ENCODE measurements around the gene DLK1.

The DLK1 gene

GRCh38 chr14:100736269-100737180, 9.8 kb downstream of the DLK1 start:
- no peak for DNase-seq (ENCODE audit: low read depth)

DNA sequence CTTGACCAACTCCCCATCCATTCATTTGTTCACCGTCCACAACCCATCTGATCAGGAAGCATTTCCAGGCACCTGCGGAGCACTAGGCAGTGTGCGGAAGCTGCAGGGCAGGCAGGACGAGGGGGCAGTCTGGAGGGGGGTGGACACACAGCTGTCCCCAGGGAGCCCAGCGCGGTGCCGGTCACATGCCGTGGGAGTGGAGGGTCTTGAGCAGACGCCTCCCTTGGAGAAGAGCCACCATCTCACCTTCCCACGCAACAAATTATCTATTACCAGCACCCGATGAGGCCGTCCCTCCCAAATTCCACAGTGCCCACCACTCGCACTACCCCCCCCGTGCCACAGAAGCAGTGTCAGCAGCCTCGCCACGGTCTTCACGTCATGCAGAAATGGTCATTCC, 10.8 kb downstream of the DLK1 start:
- no peak for DNase-seq (ENCODE audit: low read depth)

More at GRCh38 chr14:100736269-100737180, 9.8 kb downstream of the DLK1 start:
- H3K4me3 ChIP-seq (ENCODE audit: control insufficient read depth, low read depth, low read length) = no peak overlapping the region
- TF ChIP-seq, protein P1, sequence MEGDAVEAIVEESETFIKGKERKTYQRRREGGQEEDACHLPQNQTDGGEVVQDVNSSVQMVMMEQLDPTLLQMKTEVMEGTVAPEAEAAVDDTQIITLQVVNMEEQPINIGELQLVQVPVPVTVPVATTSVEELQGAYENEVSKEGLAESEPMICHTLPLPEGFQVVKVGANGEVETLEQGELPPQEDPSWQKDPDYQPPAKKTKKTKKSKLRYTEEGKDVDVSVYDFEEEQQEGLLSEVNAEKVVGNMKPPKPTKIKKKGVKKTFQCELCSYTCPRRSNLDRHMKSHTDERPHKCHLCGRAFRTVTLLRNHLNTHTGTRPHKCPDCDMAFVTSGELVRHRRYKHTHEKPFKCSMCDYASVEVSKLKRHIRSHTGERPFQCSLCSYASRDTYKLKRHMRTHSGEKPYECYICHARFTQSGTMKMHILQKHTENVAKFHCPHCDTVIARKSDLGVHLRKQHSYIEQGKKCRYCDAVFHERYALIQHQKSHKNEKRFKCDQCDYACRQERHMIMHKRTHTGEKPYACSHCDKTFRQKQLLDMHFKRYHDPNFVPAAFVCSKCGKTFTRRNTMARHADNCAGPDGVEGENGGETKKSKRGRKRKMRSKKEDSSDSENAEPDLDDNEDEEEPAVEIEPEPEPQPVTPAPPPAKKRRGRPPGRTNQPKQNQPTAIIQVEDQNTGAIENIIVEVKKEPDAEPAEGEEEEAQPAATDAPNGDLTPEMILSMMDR (IDR thresholded peaks at IDR 0.05; ENCODE audit: control insufficient read depth, insufficient read depth, low read depth, low read length, missing control alignments) = no peak

GRCh38 chr14:100738269-100738691, 11.6 kb downstream of the DLK1 start:
- H3K4me3 ChIP-seq (ENCODE audit: control insufficient read depth, low read depth, low read length) = no peak overlapping the region
- TF ChIP-seq, protein P1 (IDR thresholded peaks at IDR 0.05; ENCODE audit: control insufficient read depth, insufficient read depth, low read depth, low read length, missing control alignments) = no peak
- DNase-seq (ENCODE audit: low read depth) = no peak

More for the DNA sequence above, 10.8 kb downstream of the DLK1 start:
- H3K4me3 ChIP-seq (ENCODE audit: control insufficient read depth, low read depth, low read length) = no peak overlapping the region
- TF ChIP-seq, protein P1 (IDR thresholded peaks at IDR 0.05; ENCODE audit: control insufficient read depth, insufficient read depth, low read depth, low read length, missing control alignments) = no peak

DNA sequence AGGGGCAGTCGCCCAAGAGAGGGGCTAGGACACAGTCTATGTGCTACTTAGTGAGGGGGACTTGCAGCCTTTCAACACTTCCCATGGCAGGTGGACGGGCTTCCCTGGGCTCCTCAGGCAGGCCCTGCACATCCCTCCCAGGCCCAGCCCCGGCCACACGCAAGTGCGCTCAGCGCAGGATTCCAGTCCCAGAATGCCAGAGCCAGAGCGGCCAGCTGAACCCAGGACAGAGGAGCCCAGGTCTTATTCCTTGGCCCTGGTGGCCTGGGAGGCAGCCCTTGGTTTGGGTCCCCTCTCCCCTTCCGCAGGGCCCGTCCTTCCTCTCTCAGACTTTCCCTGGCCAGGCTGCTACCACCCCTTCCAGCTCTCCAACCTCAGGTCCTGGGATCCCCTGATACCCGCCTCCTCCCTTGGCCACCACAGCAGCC, 12.0 kb downstream of the DLK1 start:
- H3K4me3 ChIP-seq (ENCODE audit: control insufficient read depth, low read depth, low read length) = no peak overlapping the region
- DNase-seq (ENCODE audit: low read depth) = no peak
- TF ChIP-seq, protein P1 (IDR thresholded peaks at IDR 0.05; ENCODE audit: control insufficient read depth, insufficient read depth, low read depth, low read length, missing control alignments) = no peak

DNA sequence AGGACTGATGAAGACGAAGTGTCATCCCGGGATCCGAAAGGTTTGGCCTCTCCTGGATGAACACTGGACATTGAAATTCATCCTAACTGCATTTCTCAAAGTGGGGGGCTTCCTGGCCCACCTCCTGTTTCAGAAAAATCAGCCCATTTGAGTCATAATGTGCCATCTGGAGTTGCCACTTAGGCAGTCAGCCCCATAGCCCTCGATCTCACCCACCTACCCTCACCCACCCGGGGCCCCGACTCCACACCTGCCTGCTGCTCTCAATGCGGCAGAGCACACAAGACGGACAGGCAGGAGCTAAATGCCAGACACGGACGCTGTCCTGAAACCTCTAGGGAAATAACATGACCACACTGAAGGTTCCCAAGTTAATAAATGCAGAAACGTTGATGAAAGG, 12.6 kb downstream of the DLK1 start:
- TF ChIP-seq, protein P1 (IDR thresholded peaks at IDR 0.05; ENCODE audit: control insufficient read depth, insufficient read depth, low read depth, low read length, missing control alignments) = no peak

DNA sequence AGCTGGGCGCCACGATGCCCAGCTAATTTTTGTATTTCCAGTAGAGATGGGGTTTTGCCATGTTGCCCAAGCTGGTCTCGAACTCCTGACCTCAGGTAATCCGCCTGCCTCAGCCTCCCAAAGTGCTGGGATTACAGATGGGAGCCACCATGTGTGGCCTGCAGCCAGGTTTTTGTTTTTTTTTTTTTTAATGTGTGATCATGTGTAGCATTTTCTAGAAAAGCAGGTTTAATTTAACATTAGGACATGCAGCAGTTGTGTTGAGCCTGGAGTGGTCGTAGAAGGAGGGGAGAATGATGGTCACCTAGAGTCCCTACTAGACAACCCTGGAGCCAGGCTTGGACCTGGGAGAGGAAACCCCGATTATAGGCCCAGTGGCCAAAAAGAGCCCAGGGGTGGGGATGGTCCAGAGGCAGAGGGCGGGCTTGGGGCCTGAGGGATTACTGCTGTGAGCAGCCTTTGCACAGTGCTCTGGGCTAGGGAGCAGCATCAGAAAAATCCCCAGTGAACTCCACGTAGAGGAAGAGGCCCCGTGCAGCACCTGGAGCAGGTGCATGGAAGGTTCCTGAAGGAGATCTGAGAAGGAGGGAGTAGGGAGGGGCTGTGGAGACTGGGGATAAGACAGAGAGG, 13.6 kb downstream of the DLK1 start:
- H3K4me3 ChIP-seq (ENCODE audit: control insufficient read depth, low read depth, low read length) = no peak overlapping the region
- TF ChIP-seq, protein P1 (IDR thresholded peaks at IDR 0.05; ENCODE audit: control insufficient read depth, insufficient read depth, low read depth, low read length, missing control alignments) = no peak
- DNase-seq (ENCODE audit: low read depth) = no peak

More for the DNA sequence above, 12.6 kb downstream of the DLK1 start:
- no peak overlapping the region for H3K4me3 ChIP-seq (ENCODE audit: control insufficient read depth, low read depth, low read length)
- DNase-seq (ENCODE audit: low read depth) = no peak
